Common myeloid progenitor, CD34-positive (primary cell): ENCODE data around the gene CDH4.

ENCODE experiments used
- CTCF ChIA-PET: fragments of 350-600 bp; sonication (Branson Sonifier 250); formaldehyde crosslinking; loops from one replicate; lab custom pipeline; 2021; ENCODE audit warnings: antibody characterized with exemption; lab: Charles Lee
- POLR2A ChIA-PET: fragments of 350-600 bp; sonication (Branson Sonifier 250); formaldehyde crosslinking; loops from one replicate; lab custom pipeline; 2021; ENCODE audit warnings: antibody characterized with exemption; lab: Charles Lee
- DNase-seq, 3 donors: peaks; one replicate each; pipeline versions ENCODE4 v3.0.0 to v3.0.0-alpha.2; 2013
- H3K27ac ChIP-seq, 2 experiments: 1 replicate in 1 of 2; 2 replicates in 1 of 2; pipeline ENCODE4 v1.7.0; 2013; ENCODE audit warnings: inconsistent platforms in 2 of 2, low read length in 2 of 2, mild to moderate bottlenecking in 2 of 2, low read depth in 1 of 2, moderate library complexity in 1 of 2; ENCODE audit not compliant: severe bottlenecking in 2 of 2, insufficient read depth in 1 of 2, poor library complexity in 1 of 2
- H3K27me3 ChIP-seq, 5 experiments: replicated peaks in 2 of 5; 1 replicate in 3 of 5; 2 replicates in 2 of 5; pipeline versions ENCODE4 v1.6.1 to v1.7.0; 2013; ENCODE audit warnings: low read length in 4 of 5, mild to moderate bottlenecking in 2 of 5, moderate library complexity in 2 of 5, inconsistent platforms in 1 of 5; ENCODE audit not compliant: insufficient read depth in 5 of 5, control insufficient read depth in 4 of 5
- H3K36me3 ChIP-seq, 4 experiments: 1 replicate in 2 of 4; 2 replicates in 2 of 4; pipeline versions ENCODE4 v1.6.1 to v1.7.0; 2013; ENCODE audit warnings: low read length in 3 of 4, control low read depth in 1 of 4, mild to moderate bottlenecking in 1 of 4; ENCODE audit not compliant: control insufficient read depth in 4 of 4, insufficient read depth in 4 of 4
- H3K4me1 ChIP-seq, 4 experiments: 1 replicate in 3 of 4; 2 replicates in 1 of 4; pipeline versions ENCODE4 v1.6.1 to v1.7.1; 2013; ENCODE audit warnings: low read length in 3 of 4, mild to moderate bottlenecking in 3 of 4, control low read depth in 1 of 4, inconsistent platforms in 1 of 4, moderate library complexity in 1 of 4; ENCODE audit not compliant: control insufficient read depth in 4 of 4, insufficient read depth in 4 of 4; ENCODE audit errors: control extremely low read depth in 1 of 4
- H3K4me3 ChIP-seq, 7 experiments: 1 replicate in 4 of 7; 2 replicates in 3 of 7; pipeline versions ENCODE4 v1.5.1 to v1.7.0; 2013; ENCODE audit warnings: mild to moderate bottlenecking in 7 of 7, low read length in 6 of 7, moderate library complexity in 6 of 7, inconsistent platforms in 2 of 7, low read depth in 2 of 7, control low read depth in 1 of 7; ENCODE audit not compliant: insufficient read depth in 4 of 7, control insufficient read depth in 1 of 7; ENCODE audit errors: extremely low read depth in 1 of 7
- H3K9me3 ChIP-seq, 5 experiments: 1 replicate in 4 of 5; 2 replicates in 1 of 5; pipeline versions ENCODE4 v1.6.1 to v1.7.1; 2013; ENCODE audit warnings: low read length in 4 of 5, mild to moderate bottlenecking in 2 of 5, inconsistent platforms in 1 of 5, low read depth in 1 of 5, moderate library complexity in 1 of 5; ENCODE audit not compliant: control insufficient read depth in 4 of 5, insufficient read depth in 2 of 5; ENCODE audit errors: control extremely low read depth in 1 of 5
- WGBS: methylation state at CpG from one replicate; pipeline ENCODE4 v1.1.5; 2013; ENCODE audit not compliant: insufficient coverage; 5-methylcytosine and 5-hydroxymethylcytosine counted together

Gene CDH4

DNA sequence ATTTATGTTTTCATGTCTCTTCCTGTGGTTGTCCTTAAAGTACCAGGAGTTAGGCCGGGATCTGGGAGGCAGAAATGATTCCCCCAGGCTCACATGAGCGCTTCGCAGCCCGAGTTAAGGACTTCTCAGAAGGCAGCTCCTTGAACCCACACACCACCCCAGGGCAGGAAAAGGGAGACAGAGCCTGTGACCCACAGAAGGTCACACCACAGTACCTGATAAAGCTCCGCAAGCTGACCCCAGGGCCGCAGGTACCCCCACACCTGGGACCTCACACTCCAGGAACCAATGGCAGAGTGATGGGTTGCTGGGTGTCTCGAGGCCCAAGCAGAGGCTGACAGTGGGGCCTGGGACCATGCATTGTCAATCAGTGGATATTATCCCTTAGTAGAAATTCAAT lies 207.6 kb downstream of the CDH4 start:
- Histone ChIP-seq H3K9me3 (peaks cover 0 to 24% (median 2%) of the 10 kb centered on the region in 5 experiments), H3K36me3 (no peaks in the 10 kb centered on the region), H3K27me3 (no peaks in the 10 kb centered on the region), H3K4me3 (no peak overlapping the region), H3K4me1 (no peaks in the 10 kb centered on the region), H3K27ac (no peak overlapping the region)
- ChIA-PET POLR2A (no interaction called here), CTCF (no interaction called here)
- WGBS: 91% methylated on average over 6 of the region's 7 CpGs
- DNase-seq: no peak

GRCh38 chr20:61460261-61461052 lies 208.4 kb downstream of the CDH4 start:
- DNase-seq: no peak
- peaks cover 0 to 24% (median 2%) of the 10 kb centered on the region in 5 experiments for H3K9me3 ChIP-seq
- H3K4me1 ChIP-seq: no peaks in the 10 kb centered on the region
- WGBS: 93% methylated on average over 8 of the region's 11 CpGs
- no peak overlapping the region for H3K27ac ChIP-seq
- H3K4me3 ChIP-seq: no peak overlapping the region
- H3K36me3 ChIP-seq: no peaks in the 10 kb centered on the region
- ChIA-PET POLR2A (no interaction called here), CTCF (no interaction called here)
- H3K27me3 ChIP-seq: no peaks in the 10 kb centered on the region

- no peaks in the 10 kb centered on the region for H3K4me1 ChIP-seq
- ChIA-PET CTCF (no interaction called here), POLR2A (no interaction called here)
- H3K27ac ChIP-seq: no peak overlapping the region
- H3K27me3 ChIP-seq: no peaks in the 10 kb centered on the region
- H3K36me3 ChIP-seq: no peaks in the 10 kb centered on the region
- peaks cover 0 to 20% (median 2%) of the 10 kb centered on the region in 5 experiments for H3K9me3 ChIP-seq
- no peak overlapping the region for H3K4me3 ChIP-seq
- DNase-seq: no peak
- WGBS: 95% methylated on average over 11 of the region's 12 CpGs
Observed at GRCh38 chr20:61461461-61461860, 209.4 kb downstream of the CDH4 start.

DNA sequence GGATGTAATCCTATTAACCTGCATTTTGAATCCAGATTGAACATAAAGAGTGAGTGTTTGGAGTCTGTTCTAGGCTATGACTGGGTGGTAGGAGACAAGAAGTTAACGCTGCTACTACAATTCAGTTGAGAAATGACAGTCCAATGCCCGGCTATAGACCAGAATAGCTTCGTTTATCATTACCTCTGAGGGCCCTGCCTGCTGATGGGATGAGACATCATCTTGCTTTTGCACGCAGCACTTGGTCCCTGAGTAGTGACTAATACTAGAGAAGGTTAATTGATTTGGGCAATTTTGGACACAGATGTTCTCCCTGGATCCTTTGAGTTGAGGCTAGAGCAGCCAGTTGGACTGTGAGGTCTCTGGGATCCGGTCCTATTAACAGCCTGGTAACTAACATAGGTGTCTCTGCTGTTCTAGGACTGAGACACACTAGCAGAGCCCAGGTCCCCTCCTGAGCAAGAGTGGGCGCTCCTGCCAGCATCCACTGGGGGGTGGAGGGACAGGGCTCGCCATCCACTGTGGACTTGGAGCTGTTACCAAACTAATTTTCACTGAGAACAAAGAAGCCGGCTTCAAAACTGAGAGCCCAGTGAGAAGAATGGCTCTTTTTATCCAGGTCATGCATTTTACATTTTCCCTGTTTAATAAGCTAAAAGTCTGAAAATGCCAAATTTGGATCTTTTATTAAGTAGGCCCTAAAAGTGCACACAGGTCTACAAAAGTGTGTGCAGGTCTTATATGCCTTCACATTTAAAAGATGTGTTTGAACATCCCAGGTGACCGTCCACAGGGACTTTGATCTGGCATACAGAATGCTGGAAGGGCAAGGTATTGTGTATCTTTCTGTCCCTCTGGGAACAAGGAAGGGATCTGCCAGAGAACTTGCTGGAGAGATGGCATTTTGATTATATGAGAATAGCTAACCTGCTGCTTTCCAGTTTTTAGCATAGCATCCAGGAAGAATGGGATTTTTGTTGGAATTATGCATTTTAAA lies 212.5 kb downstream of the CDH4 start:
- WGBS: 87% methylated on average over 8 of the region's 9 CpGs
- peaks cover 0 to 28% (median 7%) of the 10 kb centered on the region in 5 experiments for H3K9me3 ChIP-seq
- CTCF ChIA-PET: no interaction called here

GRCh38 chr20:61475729-61476128 lies 223.7 kb downstream of the CDH4 start:
- POLR2A ChIA-PET: no interaction called here
- WGBS: 93% methylated on average over 6 of the region's 7 CpGs
- no peak for DNase-seq
- Histone ChIP-seq H3K9me3 (peaks cover 0 to 14% (median 3%) of the 10 kb centered on the region in 5 experiments), H3K4me1 (no peaks in the 10 kb centered on the region), H3K36me3 (no peaks in the 10 kb centered on the region), H3K4me3 (no peak overlapping the region), H3K27ac (no peak overlapping the region), H3K27me3 (peaks cover 0 to 2% (median 0%) of the 10 kb centered on the region in 5 experiments)
- CTCF ChIA-PET: no interaction called here

More for the DNA sequence above, 212.5 kb downstream of the CDH4 start:
- Histone ChIP-seq H3K36me3 (no peaks in the 10 kb centered on the region), H3K27me3 (no peaks in the 10 kb centered on the region), H3K27ac (no peak overlapping the region), H3K4me1 (no peaks in the 10 kb centered on the region), H3K4me3 (no peak overlapping the region)
- no peak for DNase-seq
- POLR2A ChIA-PET: no interaction called here

GRCh38 chr20:61476956-61477355 lies 224.9 kb downstream of the CDH4 start:
- ChIA-PET POLR2A (no interaction called here), CTCF (no interaction called here)
- Histone ChIP-seq H3K36me3 (no peaks in the 10 kb centered on the region), H3K4me1 (no peaks in the 10 kb centered on the region), H3K9me3 (peaks cover 0 to 14% (median 3%) of the 10 kb centered on the region in 5 experiments), H3K4me3 (no peak overlapping the region), H3K27ac (no peak overlapping the region), H3K27me3 (peaks cover 0 to 2% (median 0%) of the 10 kb centered on the region in 5 experiments)
- DNase-seq: no peak
- 81% methylated on average over 12 of the region's 12 CpGs for WGBS
